Measurements from ENCODE around the gene RPL15.

DNA sequence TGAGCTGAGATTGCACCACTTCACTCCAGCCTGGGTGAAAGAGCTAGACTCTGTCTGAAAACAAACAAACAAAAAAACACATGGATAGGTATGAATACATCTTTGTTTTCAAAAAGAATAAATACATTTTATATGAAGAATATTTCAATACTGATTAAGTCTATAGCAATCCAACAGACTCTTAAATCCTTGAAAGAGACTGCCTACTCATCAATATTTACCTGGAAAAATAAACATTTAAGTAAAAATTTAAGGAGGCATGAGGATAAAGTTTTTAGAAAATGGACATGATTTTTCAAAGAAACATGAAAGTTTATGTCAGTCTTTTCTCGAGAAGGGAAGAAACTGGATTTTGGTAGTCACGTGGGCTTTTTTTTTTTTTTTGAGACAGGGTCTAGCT is 5.5 kb upstream of the RPL15 start:
- TF ChIP-seq CTCF (optimal IDR thresholded peaks at IDR 0.05 in 1 of 3, IDR thresholded peaks at IDR 0.05 in 1 of 3, conservative IDR thresholded peaks at IDR 0.05 in 1 of 3; ENCODE audit: extremely low read depth in 1 of 3, insufficient read depth in 2 of 3, low read length in 3 of 3) = no peak
- TF ChIP-seq EZH2 (IDR thresholded peaks at IDR 0.05; ENCODE audit: low read length) = no peak
